Activated T-helper 9 cell treated with anti-CD3 and anti-CD28 coated beads, Interleukin-2, amount 50 U/mL, for 16 hours (primary cell): ENCODE measurements around the gene USP17L13.
"Not testable (repeated sequence)": the region's sequence is repeated elsewhere in the genome, so short reads cannot be mapped to it uniquely, and the experiment has no call there.

Source experiments
- DNase-seq: peaks from one replicate; pipeline ENCODE4 v3.0.0-alpha.2; 2020; ENCODE audit warnings: low read depth

The USP17L13 gene, protein sequence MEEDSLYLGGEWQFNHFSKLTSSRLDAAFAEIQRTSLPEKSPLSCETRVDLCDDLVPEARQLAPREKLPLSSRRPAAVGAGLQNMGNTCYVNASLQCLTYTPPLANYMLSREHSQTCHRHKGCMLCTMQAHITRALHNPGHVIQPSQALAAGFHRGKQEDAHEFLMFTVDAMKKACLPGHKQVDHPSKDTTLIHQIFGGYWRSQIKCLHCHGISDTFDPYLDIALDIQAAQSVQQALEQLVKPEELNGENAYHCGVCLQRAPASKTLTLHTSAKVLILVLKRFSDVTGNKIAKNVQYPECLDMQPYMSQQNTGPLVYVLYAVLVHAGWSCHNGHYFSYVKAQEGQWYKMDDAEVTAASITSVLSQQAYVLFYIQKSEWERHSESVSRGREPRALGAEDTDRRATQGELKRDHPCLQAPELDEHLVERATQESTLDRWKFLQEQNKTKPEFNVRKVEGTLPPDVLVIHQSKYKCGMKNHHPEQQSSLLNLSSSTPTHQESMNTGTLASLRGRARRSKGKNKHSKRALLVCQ

DNA sequence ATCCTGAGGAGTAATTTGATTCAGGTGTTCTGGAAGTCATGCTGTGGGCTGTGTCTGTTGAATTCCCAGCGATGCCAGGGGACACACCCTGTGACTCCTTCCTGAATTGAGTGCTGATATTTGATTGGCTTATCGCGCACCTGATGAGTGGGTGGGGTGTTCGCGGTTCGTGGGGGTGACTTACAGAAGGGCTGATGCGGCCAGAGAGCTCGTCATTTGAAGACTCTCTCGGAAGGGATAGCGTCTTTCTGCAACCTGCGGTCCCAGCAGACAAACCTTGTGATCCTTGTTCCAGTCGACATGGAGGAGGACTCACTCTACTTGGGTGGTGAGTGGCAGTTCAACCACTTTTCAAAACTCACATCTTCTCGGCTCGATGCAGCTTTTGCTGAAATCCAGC, at the start of gene USP17L13:
TSS of gene USP17L13 (plus strand) at position 301 of the 400 bp plus-strand sequence. CDS start at position 301, 0 bp downstream.
- not testable (repeated sequence) for DNase-seq

DNA sequence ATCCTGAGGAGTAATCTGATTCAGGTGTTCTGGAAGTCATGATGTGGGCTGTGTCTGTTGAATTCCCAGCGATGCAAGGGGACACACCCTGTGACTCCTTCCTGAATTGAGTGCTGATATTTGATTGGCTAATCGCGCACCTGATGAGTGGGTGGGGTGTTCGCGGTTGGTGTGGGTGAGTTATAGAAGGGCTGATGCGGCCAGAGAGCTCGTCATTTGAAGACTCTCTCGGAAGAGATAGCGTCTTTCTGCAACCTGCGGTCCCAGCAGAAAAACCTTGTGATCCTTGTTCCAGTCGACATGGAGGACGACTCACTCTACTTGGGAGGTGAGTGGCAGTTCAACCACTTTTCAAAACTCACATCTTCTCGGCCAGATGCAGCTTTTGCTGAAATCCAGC, 14.3 kb upstream of the USP17L13 start, which contains the start of gene USP17L10:
TSS of gene USP17L10 (plus strand) at position 301 of the 400 bp plus-strand sequence. CDS start at position 301, 0 bp downstream.
- not testable (repeated sequence) for DNase-seq

DNA sequence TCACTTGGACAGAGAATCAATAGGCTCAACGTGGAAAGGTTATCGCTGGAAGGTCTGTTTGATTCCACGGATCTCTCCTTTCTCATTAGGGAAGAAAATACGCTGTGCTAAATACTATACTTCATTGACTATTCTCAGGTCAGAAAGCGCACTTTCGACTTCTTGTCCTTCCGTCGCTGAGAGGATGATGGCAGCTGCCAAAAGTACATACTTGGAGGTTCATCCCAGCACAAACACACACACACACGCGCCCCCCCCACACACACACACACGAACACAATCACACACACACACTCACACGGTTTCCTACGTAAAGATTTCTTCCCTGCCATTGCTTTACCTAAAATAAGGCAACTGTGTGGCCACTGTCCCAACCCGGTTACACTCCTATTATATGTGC, 10.0 kb upstream of the USP17L13 start:
- not testable (repeated sequence) for DNase-seq

DNA sequence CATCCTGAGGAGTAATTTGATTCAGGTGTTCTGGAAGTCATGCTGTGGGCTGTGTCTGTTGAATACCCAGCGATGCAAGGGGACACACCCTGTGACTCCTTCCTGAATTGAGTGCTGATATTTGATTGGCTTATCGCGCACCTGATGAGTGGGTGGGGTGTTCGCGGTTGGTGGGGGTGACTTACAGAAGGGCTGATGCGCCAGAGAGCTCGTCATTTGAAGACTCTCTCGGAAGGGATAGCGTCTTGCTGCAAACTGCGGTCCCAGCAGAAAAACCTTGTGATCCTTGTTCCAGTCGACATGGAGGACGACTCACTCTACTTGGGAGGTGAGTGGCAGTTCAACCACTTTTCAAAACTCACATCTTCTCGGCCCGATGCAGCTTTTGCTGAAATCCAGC, 9.6 kb upstream of the USP17L13 start, which contains the start of gene USP17L11:
TSS of gene USP17L11 (plus strand) at position 301 of the 400 bp plus-strand sequence. CDS start at position 301, 0 bp downstream.
- DNase-seq, result not testable (repeated sequence)

DNA sequence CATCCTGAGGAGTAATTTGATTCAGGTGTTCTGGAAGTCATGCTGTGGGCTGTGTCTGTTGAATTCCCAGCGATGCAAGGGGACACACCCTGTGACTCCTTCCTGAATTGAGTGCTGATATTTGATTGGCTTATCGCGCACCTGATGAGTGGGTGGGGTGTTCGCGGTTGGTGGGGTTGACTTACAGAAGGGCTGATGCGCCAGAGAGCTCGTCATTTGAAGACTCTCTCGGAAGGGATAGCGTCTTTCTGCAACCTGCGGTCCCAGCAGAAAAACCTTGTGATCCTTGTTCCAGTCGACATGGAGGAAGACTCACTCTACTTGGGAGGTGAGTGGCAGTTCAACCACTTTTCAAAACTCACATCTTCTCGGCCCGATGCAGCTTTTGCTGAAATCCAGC, 4.8 kb upstream of the USP17L13 start, which contains the start of gene USP17L12:
TSS of gene USP17L12 (plus strand) at position 301 of the 400 bp plus-strand sequence. CDS start at position 301, 0 bp downstream.
- not testable (repeated sequence) for DNase-seq

DNA sequence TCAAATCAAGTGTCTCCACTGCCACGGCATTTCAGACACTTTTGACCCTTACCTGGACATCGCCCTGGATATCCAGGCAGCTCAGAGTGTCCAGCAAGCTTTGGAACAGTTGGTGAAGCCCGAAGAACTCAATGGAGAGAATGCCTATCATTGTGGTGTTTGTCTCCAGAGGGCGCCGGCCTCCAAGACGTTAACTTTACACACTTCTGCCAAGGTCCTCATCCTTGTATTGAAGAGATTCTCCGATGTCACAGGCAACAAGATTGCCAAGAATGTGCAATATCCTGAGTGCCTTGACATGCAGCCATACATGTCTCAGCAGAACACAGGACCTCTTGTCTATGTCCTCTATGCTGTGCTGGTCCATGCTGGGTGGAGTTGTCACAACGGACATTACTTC, 5.6 kb downstream of the USP17L13 start:
- DNase-seq, result not testable (repeated sequence)

DNA sequence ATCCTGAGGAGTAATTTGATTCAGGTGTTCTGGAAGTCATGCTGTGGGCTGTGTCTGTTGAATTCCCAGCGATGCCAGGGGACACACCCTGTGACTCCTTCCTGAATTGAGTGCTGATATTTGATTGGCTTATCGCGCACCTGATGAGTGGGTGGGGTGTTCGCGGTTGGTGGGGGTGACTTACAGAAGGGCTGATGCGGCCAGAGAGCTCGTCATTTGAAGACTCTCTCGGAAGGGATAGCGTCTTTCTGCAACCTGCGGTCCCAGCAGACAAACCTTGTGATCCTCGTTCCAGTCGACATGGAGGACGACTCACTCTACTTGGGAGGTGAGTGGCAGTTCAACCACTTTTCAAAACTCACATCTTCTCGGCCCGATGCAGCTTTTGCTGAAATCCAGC, 9.4 kb downstream of the USP17L13 start, which contains the start of gene USP17L15:
TSS of gene USP17L15 (plus strand) at position 301 of the 400 bp plus-strand sequence. CDS start at position 301, 0 bp downstream.
- DNase-seq, result not testable (repeated sequence)

DNA sequence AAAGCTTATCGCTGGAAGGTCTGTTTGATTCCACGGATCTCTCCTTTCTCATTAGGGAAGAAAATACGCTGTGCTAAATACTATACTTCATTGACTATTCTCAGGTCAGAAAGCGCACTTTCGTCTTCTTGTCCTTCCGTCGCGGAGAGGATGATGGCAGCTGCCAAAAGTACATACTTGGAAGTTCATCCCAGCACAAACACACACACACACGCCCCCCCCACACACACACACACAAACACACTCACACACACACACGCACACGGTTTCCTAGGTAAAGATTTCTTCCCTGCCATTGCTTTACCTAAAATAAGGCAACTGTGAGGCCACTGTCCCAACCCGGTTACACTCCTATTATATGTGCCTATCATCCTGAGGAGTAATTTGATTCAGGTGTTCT, 13.8 kb downstream of the USP17L13 start:
- not testable (repeated sequence) for DNase-seq

DNA sequence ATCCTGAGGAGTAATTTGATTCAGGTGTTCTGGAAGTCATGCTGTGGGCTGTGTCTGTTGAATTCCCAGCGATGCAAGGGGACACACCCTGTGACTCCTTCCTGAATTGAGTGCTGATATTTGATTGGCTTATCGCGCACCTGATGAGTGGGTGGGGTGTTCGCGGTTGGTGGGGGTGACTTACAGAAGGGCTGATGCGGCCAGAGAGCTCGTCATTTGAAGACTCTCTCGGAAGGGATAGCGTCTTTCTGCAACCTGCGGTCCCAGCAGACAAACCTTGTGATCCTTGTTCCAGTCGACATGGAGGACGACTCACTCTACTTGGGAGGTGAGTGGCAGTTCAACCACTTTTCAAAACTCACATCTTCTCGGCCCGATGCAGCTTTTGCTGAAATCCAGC, 18.9 kb downstream of the USP17L13 start, which contains the start of gene USP17L17:
TSS of gene USP17L17 (plus strand) at position 301 of the 400 bp plus-strand sequence. CDS start at position 301, 0 bp downstream.
- DNase-seq, result not testable (repeated sequence)

DNA sequence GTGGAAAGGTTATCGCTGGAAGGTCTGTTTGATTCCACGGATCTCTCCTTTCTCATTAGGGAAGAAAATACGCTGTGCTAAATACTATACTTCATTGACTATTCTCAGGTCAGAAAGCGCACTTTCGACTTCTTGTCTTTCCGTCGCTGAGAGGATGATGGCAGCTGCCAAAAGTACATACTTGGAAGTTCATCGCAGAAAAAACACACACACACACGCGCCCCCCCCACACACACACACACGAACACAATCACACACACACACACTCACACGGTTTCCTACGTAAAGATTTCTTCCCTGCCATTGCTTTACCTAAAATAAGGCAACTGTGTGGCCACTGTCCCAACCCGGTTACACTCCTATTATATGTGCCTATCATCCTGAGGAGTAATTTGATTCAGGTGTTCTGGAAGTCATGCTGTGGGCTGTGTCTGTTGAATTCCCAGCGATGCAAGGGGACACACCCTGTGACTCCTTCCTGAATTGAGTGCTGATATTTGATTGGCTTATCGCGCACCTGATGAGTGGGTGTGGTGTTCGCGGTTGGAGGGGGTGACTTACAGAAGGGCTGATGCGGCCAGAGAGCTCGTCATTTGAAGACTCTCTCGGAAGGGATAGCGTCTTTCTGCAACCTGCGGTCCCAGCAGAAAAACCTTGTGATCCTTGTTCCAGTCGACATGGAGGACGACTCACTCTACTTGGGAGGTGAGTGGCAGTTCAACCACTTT, 23.4 kb downstream of the USP17L13 start, which contains the start of gene USP17L18:
TSS of gene USP17L18 (plus strand) at position 678 of the 728 bp plus-strand sequence. CDS start at position 678, 0 bp downstream.
- DNase-seq, result peak; percentile 1

DNA sequence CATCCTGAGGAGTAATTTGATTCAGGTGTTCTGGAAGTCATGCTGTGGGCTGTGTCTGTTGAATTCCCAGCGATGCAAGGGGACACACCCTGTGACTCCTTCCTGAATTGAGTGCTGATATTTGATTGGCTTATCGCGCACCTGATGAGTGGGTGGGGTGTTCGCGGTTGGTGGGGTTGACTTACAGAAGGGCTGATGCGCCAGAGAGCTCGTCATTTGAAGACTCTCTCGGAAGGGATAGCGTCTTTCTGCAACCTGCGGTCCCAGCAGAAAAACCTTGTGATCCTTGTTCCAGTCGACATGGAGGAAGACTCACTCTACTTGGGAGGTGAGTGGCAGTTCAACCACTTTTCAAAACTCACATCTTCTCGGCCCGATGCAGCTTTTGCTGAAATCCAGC, 28.4 kb downstream of the USP17L13 start, which contains the start of gene USP17L19:
TSS of gene USP17L19 (plus strand) at position 301 of the 400 bp plus-strand sequence. CDS start at position 301, 0 bp downstream.
- not testable (repeated sequence) for DNase-seq

DNA sequence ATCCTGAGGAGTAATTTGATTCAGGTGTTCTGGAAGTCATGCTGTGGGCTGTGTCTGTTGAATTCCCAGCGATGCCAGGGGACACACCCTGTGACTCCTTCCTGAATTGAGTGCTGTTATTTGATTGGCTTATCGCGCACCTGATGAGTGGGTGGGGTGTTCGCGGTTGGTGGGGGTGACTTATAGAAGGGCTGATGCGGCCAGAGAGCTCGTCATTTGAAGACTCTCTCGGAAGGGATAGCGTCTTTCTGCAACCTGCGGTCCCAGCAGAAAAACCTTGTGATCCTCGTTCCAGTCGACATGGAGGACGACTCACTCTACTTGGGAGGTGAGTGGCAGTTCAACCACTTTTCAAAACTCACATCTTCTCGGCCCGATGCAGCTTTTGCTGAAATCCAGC, 33.1 kb downstream of the USP17L13 start, which contains the start of gene USP17L20:
TSS of gene USP17L20 (plus strand) at position 301 of the 400 bp plus-strand sequence. CDS start at position 301, 0 bp downstream.
- DNase-seq, result not testable (repeated sequence)

DNA sequence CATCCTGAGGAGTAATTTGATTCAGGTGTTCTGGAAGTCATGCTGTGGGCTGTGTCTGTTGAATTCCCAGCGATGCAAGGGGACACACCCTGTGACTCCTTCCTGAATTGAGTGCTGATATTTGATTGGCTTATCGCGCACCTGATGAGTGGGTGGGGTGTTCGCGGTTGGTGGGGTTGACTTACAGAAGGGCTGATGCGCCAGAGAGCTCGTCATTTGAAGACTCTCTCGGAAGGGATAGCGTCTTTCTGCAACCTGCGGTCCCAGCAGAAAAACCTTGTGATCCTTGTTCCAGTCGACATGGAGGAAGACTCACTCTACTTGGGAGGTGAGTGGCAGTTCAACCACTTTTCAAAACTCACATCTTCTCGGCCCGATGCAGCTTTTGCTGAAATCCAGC, 37.9 kb downstream of the USP17L13 start, which contains the start of gene USP17L21:
TSS of gene USP17L21 (plus strand) at position 301 of the 400 bp plus-strand sequence. CDS start at position 301, 0 bp downstream.
- DNase-seq, result not testable (repeated sequence)

DNA sequence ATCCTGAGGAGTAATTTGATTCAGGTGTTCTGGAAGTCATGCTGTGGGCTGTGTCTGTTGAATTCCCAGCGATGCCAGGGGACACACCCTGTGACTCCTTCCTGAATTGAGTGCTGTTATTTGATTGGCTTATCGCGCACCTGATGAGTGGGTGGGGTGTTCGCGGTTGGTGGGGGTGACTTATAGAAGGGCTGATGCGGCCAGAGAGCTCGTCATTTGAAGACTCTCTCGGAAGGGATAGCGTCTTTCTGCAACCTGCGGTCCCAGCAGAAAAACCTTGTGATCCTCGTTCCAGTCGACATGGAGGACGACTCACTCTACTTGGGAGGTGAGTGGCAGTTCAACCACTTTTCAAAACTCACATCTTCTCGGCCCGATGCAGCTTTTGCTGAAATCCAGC, 42.6 kb downstream of the USP17L13 start, which contains the start of gene USP17L22:
TSS of gene USP17L22 (plus strand) at position 301 of the 400 bp plus-strand sequence. CDS start at position 301, 0 bp downstream.
- DNase-seq, result not testable (repeated sequence)

DNA sequence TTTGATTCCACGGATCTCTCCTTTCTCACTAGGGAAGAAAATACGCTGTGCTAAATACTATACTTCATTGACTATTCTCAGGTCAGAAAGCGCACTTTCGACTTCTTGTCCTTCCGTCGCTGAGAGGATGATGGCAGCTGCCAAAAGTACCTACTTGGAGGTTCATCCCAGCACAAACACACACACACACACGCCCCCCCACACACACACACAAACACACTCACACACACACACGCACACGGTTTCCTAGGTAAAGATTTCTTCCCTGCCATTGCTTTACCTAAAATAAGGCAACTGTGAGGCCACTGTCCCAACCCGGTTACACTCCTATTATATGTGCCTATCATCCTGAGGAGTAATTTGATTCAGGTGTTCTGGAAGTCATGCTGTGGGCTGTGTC, 47.0 kb downstream of the USP17L13 start:
- DNase-seq, result peak; percentile 1
